Measurements from ENCODE around the gene HOXA7. TPM values are rescaled to one million over a fixed set of nuclear protein-coding genes. Genes with fewer than 3 reads are reported as not detected.

HOXA7 gene
- total and polyA plus RNA-seq, 2 donors (not counting 3 experiments of a cell fraction or from before 2014, with no cell fraction given), result 18.1 to 18.5 TPM

GRCh38 chr7:27191161-27191731 is 34.8 kb upstream of the HOXA7 start:
- no peaks in the 10 kb centered on the region for H3K9me3 ChIP-seq (replicated peaks; ENCODE audit: control insufficient read depth, insufficient read depth, low read length)
- H3K4me2 ChIP-seq (ENCODE audit: insufficient read depth, low read length), result no peak overlapping the region
- no TSS peak for BruUV-seq (replicated peaks)
- no peaks in the 10 kb centered on the region for H4K20me1 ChIP-seq (replicated peaks; ENCODE audit: control insufficient read depth, extremely low read depth, insufficient read depth, low read length)
- H3K36me3 ChIP-seq (ENCODE audit: control insufficient read depth in 2 of 2, extremely low read depth in 1 of 2, insufficient read depth in 2 of 2, low read length in 2 of 2), result no peaks in the 10 kb centered on the region
- TF ChIP-seq JUN (IDR thresholded peaks at IDR 0.05; ENCODE audit: borderline replicate concordance, insufficient read depth, insufficient read length, low read depth) (no peak), MYC (IDR thresholded peaks at IDR 0.05; ENCODE audit: low read depth, low read length) (no peak), FOS (IDR thresholded peaks at IDR 0.05; ENCODE audit: borderline replicate concordance, insufficient read depth, low read length) (no peak), POLR2A (IDR thresholded peaks at IDR 0.05; ENCODE audit: low read depth, low read length) (no peak), GATA2 (IDR thresholded peaks at IDR 0.05; ENCODE audit: insufficient read depth, insufficient read length, low read depth, low read length) (no peak), POLR2AphosphoS5 (IDR thresholded peaks at IDR 0.05; ENCODE audit: insufficient read depth, low read depth, low read length) (no peak), EZH2 (IDR thresholded peaks at IDR 0.05; ENCODE audit: borderline replicate concordance, low read depth, low read length, severe bottlenecking) (no peak)
- TF ChIP-seq, protein P1, sequence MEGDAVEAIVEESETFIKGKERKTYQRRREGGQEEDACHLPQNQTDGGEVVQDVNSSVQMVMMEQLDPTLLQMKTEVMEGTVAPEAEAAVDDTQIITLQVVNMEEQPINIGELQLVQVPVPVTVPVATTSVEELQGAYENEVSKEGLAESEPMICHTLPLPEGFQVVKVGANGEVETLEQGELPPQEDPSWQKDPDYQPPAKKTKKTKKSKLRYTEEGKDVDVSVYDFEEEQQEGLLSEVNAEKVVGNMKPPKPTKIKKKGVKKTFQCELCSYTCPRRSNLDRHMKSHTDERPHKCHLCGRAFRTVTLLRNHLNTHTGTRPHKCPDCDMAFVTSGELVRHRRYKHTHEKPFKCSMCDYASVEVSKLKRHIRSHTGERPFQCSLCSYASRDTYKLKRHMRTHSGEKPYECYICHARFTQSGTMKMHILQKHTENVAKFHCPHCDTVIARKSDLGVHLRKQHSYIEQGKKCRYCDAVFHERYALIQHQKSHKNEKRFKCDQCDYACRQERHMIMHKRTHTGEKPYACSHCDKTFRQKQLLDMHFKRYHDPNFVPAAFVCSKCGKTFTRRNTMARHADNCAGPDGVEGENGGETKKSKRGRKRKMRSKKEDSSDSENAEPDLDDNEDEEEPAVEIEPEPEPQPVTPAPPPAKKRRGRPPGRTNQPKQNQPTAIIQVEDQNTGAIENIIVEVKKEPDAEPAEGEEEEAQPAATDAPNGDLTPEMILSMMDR (IDR thresholded peaks at IDR 0.05; ENCODE audit: extremely low read depth in 1 of 2, insufficient read depth in 1 of 2, low read depth in 1 of 2, low read length in 2 of 2), result no peak
- TF ChIP-seq, protein P2, sequence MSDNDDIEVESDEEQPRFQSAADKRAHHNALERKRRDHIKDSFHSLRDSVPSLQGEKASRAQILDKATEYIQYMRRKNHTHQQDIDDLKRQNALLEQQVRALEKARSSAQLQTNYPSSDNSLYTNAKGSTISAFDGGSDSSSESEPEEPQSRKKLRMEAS (IDR thresholded peaks at IDR 0.05; ENCODE audit: insufficient read depth, insufficient read length), result no peak
- ChIA-PET POLR2A (no interaction called here), CTCF (interaction anchor here (0.9 to 5.0 kb wide), 3 partner anchors 8 to 902 kb away, joined by 3 to 42 read pairs (median 7); partner anchors contain the start of gene HOXA13)
- dilution Hi-C loops (cut with MboI; ENCODE audit: extremely low pct_ligation_motif_present, low sequenced_read_pairs), result no loop called here
- no peak overlapping the region for H3K9ac ChIP-seq (replicated peaks; ENCODE audit: extremely low read depth, insufficient read depth, low read length)
- DNase-seq (ENCODE audit: low read depth, low spot score), result no peak
- H2AFZ ChIP-seq (ENCODE audit: low read depth, low read length), result no peak overlapping the region
- H3K27ac ChIP-seq (ENCODE audit: insufficient read depth, low read depth, low read length), result no peak overlapping the region
- peaks cover 35% of the 10 kb centered on the region for H3K4me1 ChIP-seq (ENCODE audit: control insufficient read depth, extremely low read depth, insufficient read depth, low read length)
- H3K9me1 ChIP-seq (replicated peaks; ENCODE audit: control insufficient read depth, extremely low read depth, insufficient read depth, low read length), result no peaks in the 10 kb centered on the region
- intact Hi-C loops (cut with micrococcal nuclease), result no loop called here
- H3K27me3 ChIP-seq (ENCODE audit: control insufficient read depth in 2 of 2, insufficient read depth in 2 of 2, low read length in 2 of 2), result peaks cover 20 to 33% of the 10 kb centered on the region in 2 experiments
- H3K4me3 ChIP-seq (replicated peaks in 1 of 3; ENCODE audit: insufficient read depth in 1 of 3, low read depth in 1 of 3, low read length in 3 of 3), result no peak overlapping the region
- FAIRE-seq, result no peak
- H3K79me2 ChIP-seq (ENCODE audit: control insufficient read depth, insufficient read depth, low read length), result peaks cover 16% of the 10 kb centered on the region
